Type B pancreatic cell (in vitro differentiated cells): Measurements from ENCODE around the gene CMC4. TPM values are rescaled to one million over a fixed set of nuclear protein-coding genes. Genes with fewer than 3 reads are reported as not detected.

ENCODE experiments used
- DNase-seq: peaks from one replicate; pipeline ENCODE4 v3.0.0; 2021; ENCODE audit warnings: mixed read lengths; ENCODE audit not compliant: unreplicated experiment; ENCODE audit errors: extremely low spot score
- H3K27ac Mint-ChIP-seq: 2 replicates; pipeline ENCODE4 v1.8.0; 2021; ENCODE audit warnings: mild to moderate bottlenecking, mixed read lengths
- H3K27me3 Mint-ChIP-seq: 2 replicates; pipeline ENCODE4 v1.8.0; 2021; ENCODE audit warnings: mixed read lengths
- H3K36me3 Mint-ChIP-seq: 2 replicates; pipeline ENCODE4 v1.8.0; 2021; ENCODE audit warnings: mixed read lengths
- H3K4me1 Mint-ChIP-seq: one replicate; pipeline ENCODE4 v1.8.0; 2021; ENCODE audit warnings: mixed read lengths; ENCODE audit not compliant: unreplicated experiment
- H3K4me3 Mint-ChIP-seq: 2 replicates; pipeline ENCODE4 v1.8.0; 2021; ENCODE audit warnings: mild to moderate bottlenecking, mixed read lengths
- H3K9me3 Mint-ChIP-seq: 2 replicates; pipeline ENCODE4 v1.8.0; 2021; ENCODE audit warnings: mixed read lengths
- CTCF ChIP-seq: fragments of 200-600 bp; sonication (generic); conservative IDR thresholded peaks from 2 replicates; pipeline ENCODE4 v1.5.0; 2021; ENCODE audit warnings: antibody characterized with exemption, mild to moderate bottlenecking
- long read RNA-seq: library from polyadenylated mRNA; unstranded; transcript quantifications from one replicate; pipeline ENCODE4 v2.0.0, GENCODE V29; 2020
- total RNA-seq: library from RNA; stranded (reverse); gene quantifications from 2 replicates; pipeline ENCODE4 v1.2.1, GENCODE V29; 2021; ENCODE audit warnings: low replicate concordance

CMC4 gene
- total RNA-seq: 5.7 and 7.1 TPM in 2 replicates
- long read RNA-seq, partial matches to known transcripts: 0 of 4 reads
- long read RNA-seq, other reads (novel, unspliced or antisense): 1 of 4 reads

- no peaks in the 10 kb centered on the region for H3K27me3 Mint-ChIP-seq
- no peaks in the 10 kb centered on the region for H3K9me3 Mint-ChIP-seq
- peak within 1 kb of the TSS; percentile 92 for H3K4me3 Mint-ChIP-seq
- TF ChIP-seq CTCF: no peak
- DNase-seq: peak; percentile 83
- no peaks in the 10 kb centered on the region for H3K36me3 Mint-ChIP-seq
- peak within 1 kb of the TSS; percentile 85 for H3K27ac Mint-ChIP-seq
- no peaks in the 10 kb centered on the region for H3K4me1 Mint-ChIP-seq
These were observed at the start of gene CMC4, which contains the start of the genes BRCC3 and MTCP1 for GRCh38 chrX:155070975-155071693. CMC4 (minus strand) TSS chrX:155071136; CDS start chrX:155064023, 7,113 bp downstream. BRCC3 (plus strand) TSS chrX:155071508; CDS start chrX:155071528, 20 bp downstream. MTCP1 (minus strand) TSS chrX:155071136; CDS start chrX:155066010, 5,126 bp downstream.

GRCh38 chrX:155115174-155115819 lies 44.4 kb upstream of the CMC4 start:
- Mint-ChIP-seq H3K27ac (no peak overlapping the region), H3K9me3 (no peaks in the 10 kb centered on the region)

GRCh38 chrX:155113097-155113496 lies 42.2 kb upstream of the CMC4 start:
- H3K27me3 Mint-ChIP-seq: no peaks in the 10 kb centered on the region

More at GRCh38 chrX:155115174-155115819, 44.4 kb upstream of the CMC4 start:
- H3K27me3 Mint-ChIP-seq: no peaks in the 10 kb centered on the region
- peaks cover 20% of the 10 kb centered on the region for H3K36me3 Mint-ChIP-seq
- no peaks in the 10 kb centered on the region for H3K4me1 Mint-ChIP-seq
- TF ChIP-seq CTCF: no peak
- no peak for DNase-seq
- H3K4me3 Mint-ChIP-seq: no peak overlapping the region

GRCh38 chrX:155112171-155112570 lies 41.2 kb upstream of the CMC4 start:
- Mint-ChIP-seq H3K9me3 (no peaks in the 10 kb centered on the region), H3K36me3 (peaks cover 20% of the 10 kb centered on the region), H3K27me3 (no peaks in the 10 kb centered on the region), H3K4me1 (no peaks in the 10 kb centered on the region), H3K27ac (no peak overlapping the region), H3K4me3 (no peak overlapping the region)
- TF ChIP-seq CTCF: no peak
- DNase-seq: no peak

More at GRCh38 chrX:155113097-155113496, 42.2 kb upstream of the CMC4 start:
- no peaks in the 10 kb centered on the region for H3K4me1 Mint-ChIP-seq
- H3K9me3 Mint-ChIP-seq: no peaks in the 10 kb centered on the region
- no peak for DNase-seq
- no peak for TF ChIP-seq CTCF
- H3K36me3 Mint-ChIP-seq: peaks cover 20% of the 10 kb centered on the region
- H3K4me3 Mint-ChIP-seq: no peak overlapping the region
- H3K27ac Mint-ChIP-seq: no peak overlapping the region

- H3K27me3 Mint-ChIP-seq: no peaks in the 10 kb centered on the region
- no peak overlapping the region for H3K4me3 Mint-ChIP-seq
- no peaks in the 10 kb centered on the region for H3K4me1 Mint-ChIP-seq
- no peak for TF ChIP-seq CTCF
- H3K27ac Mint-ChIP-seq: no peak overlapping the region
- DNase-seq: no peak
- H3K9me3 Mint-ChIP-seq: no peaks in the 10 kb centered on the region
- peaks cover 9% of the 10 kb centered on the region for H3K36me3 Mint-ChIP-seq
These were observed 37.5 kb upstream of the CMC4 start for GRCh38 chrX:155108427-155108826.
